ENCODE measurements around the gene EMP3.

- TF ChIP-seq POLR2A (IDR thresholded peaks at IDR 0.05): peak; percentile 6 to 54
- TF ChIP-seq CTCF (IDR thresholded peaks at IDR 0.05 in 4 of 5, conservative IDR thresholded peaks at IDR 0.05 in 1 of 5): peak in 2 of 5 experiments; percentile 20 to 29
These were observed 37.6 kb downstream of the EMP3 start for GRCh38 chr19:48362716-48363499.
